ENCODE results near the gene MIEF1.

MIEF1 gene

DNA sequence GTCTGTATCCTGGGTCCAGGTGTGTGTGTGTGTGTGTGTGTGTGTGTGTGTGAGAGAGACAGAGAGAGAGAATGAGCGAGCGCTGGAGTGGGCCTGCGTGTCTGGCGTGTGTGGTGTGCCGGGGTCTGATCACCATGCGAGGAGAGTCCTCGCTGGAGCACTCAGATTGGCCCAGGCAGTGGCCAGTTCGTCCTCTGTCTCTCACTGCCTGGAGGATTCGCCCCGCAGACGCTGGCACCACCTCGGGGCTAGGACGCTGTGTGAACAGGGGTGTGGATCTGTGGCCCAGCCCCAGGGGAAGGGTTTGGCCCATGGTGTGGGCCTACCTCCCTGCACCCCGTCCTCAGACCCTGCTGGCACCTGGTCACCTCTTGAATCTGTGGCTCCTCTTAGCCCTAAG, 56.9 kb downstream of the MIEF1 start:
- DNase-seq (ENCODE audit: low read depth) = no peak

DNA sequence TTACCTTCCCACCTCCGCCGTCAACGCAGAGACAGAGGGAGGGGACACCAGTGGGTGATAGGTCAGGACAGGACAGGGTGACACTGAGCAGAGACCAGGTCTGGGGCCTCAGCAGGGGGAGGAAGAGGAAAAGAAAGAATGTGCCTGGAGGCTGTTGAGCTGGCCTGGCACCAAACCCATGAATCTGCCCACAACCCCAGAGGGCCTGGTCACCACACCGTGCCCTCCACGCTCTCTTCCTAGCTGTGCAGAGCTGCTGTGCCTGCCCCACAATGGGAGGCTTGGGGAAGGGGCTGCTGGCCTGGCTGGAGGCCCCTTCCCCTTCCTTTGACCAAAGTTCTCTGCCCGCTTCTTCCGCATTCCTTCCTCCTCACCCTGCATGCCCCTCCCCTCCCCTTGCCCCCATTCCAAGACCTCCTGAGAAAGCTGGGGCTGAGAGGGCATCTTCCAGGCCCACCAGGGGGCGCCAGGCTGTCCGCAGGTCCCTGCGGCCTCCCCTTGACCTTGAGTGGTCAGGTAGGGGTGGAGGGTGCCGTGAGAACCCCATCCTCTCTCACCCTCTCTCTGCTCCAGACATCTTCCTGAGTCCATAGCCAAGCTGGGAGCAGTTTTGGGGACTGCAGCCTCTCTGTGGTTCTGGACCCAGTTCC, 57.5 kb downstream of the MIEF1 start:
- DNase-seq (ENCODE audit: low read depth) = no peak

- no peak for DNase-seq (ENCODE audit: low read depth)
These were observed 58.0 kb downstream of the MIEF1 start for GRCh38 chr22:39560127-39560526.

DNA sequence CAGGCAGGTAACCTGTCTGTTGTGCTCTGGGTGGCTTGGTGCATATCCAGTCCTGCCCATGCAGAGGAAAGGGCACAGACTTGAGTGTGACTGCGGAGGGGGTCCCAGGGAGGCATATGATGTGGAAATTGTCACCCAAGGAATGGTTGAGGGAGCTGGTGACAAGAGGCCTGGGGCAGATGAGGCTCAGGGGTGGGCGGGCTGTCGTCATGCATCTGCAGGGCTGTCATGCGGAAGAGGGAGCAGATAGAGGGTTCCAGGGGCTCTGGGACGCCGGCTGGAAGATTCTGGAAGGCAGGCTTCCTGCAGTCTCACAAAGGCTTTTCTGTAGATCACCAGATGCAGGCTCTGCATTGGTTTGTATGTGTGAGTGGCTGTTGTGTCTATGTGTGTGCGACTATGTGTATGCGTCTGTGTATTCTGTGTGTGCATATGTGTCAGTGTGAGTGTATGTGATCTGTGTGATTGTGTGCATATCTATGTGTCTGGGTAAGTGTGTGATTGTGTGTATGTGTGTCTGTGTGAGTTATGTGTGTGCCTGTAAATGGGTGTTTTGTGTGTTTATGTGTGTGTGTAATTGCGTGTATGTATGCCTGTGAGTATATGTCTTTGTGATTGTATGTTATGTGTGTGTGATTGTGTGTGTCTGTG, 60.9 kb downstream of the MIEF1 start:
- no peak for DNase-seq (ENCODE audit: low read depth)

DNA sequence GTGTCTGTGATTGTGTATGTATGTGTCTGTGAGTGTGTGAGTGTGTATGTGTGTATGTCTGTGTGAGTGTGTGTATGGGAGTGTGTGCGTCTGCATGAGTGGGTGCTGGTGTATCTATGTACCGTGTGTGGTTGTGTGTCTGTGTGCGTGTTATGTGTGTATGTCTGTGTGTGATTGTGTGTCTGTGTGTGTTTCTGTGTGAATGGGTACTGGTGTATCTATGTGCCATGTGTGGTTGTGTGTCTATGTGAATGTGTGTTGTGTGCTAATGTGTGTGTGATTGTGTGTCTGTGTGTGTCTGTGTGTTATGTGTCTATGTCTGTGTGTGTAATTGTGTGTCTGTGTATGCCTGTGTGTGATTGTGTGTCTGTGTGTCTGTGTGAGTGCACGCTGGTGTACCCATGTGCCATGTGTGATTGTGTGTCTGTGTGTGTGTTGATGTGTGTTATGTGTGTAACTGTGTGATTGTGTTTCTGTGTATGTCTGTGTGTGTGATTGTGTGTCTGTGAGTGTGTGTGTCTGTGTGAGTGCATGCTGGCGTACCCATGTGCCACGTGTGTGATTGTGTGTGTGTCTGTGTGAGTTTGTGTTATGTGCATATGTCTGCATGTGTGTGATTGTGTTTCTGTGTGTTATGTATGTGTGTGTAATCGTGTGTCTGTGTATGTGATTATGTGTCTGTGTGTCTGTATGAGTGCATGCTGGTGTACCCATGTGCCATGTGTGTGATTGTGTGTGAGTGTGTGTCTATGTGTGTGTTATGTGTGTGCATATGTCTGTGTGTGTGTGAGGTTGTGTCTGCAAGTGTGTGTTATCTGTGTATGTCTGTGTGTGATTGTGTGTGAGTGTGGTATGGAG, 61.7 kb downstream of the MIEF1 start:
- DNase-seq (ENCODE audit: low read depth) = no peak

- no peak for DNase-seq (ENCODE audit: low read depth)
These were observed 63.4 kb downstream of the MIEF1 start for GRCh38 chr22:39565414-39565944.

DNA sequence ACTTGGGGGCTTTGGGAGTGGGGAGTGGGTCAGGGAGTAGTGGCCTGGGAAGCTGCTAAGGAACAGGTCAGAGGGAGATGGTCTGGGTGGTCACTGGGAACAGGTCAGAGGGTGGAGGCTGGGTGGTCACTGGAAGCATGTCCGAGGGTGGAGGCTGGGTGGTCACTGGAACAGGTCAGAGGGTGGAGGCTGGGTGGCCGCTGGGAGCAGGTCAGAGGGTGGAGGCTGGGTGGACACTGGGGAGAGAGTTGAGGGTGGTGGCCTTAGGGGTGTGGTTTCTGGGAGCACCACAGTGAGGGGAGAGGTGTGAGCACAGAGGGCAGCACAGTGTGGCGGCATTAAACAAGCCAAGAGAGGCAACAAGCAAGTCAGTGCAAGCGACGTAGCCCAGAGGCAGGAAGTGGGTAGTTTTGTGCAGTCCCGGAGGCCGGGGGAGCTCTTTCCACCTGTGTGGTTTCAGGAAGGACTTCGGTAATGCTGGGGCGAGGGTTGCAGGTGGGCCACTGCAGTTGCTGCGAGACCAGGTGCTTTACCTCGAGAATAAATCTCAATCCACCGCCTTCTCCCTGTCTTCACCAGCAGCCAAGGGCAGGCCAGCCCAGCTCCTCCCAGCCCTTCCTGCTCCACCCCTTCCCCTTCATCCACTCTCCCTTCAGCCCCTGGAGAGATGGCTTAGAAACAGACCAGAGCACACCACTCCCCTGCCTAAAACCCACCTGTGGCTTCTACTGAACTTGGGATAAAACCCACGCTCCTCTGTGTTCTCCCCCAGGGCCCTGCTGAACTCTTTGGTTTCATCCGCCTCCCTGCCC, 65.3 kb downstream of the MIEF1 start:
- DNase-seq (ENCODE audit: low read depth) = no peak
